MV-4-11 (cell line): Measurements from ENCODE around the gene PCDHB2.
"Not testable (repeated sequence)": the region's sequence is repeated elsewhere in the genome, so short reads cannot be mapped to it uniquely, and the experiment has no call there.

Experiments used
- DNase-seq: peaks from one replicate; lab custom pipeline; 2025; lab: John Stamatoyannopoulos, UW

PCDHB2 gene

GRCh38 chr5:141135718-141136266 lies 41.4 kb downstream of the PCDHB2 start:
- DNase-seq = no peak

- DNase-seq = not testable (repeated sequence)
Measured at GRCh38 chr5:141137346-141137745, 42.9 kb downstream of the PCDHB2 start.
